NCI-H345 treated with DMSO at 0.1 percent for 48 hours (cell line): ENCODE results near the gene TNNI3K.

Source experiments
- DNase-seq: peaks from one replicate; lab custom pipeline; 2025; ENCODE audit not compliant: unreplicated experiment; lab: John Stamatoyannopoulos, UW

The TNNI3K gene

GRCh38 chr1:74392186-74392585, 157.0 kb downstream of the TNNI3K start:
- DNase-seq = no peak

- no peak for DNase-seq
Measured at GRCh38 chr1:74392840-74393239, 157.7 kb downstream of the TNNI3K start.

GRCh38 chr1:74395571-74395970, 160.4 kb downstream of the TNNI3K start:
- DNase-seq = no peak

- no peak for DNase-seq
Measured at GRCh38 chr1:74396462-74396861, 161.3 kb downstream of the TNNI3K start.

GRCh38 chr1:74396933-74397332, 161.7 kb downstream of the TNNI3K start:
- no peak for DNase-seq

GRCh38 chr1:74399249-74399648, 164.1 kb downstream of the TNNI3K start:
- no peak for DNase-seq

GRCh38 chr1:74402873-74403272, 167.7 kb downstream of the TNNI3K start:
- no peak for DNase-seq

- DNase-seq = no peak
Measured at GRCh38 chr1:74403606-74404005, 168.4 kb downstream of the TNNI3K start.

GRCh38 chr1:74406759-74407158, 171.6 kb downstream of the TNNI3K start:
- DNase-seq = no peak

- no peak for DNase-seq
Measured at GRCh38 chr1:74407902-74408301, 172.7 kb downstream of the TNNI3K start.

GRCh38 chr1:74412244-74412643, 177.1 kb downstream of the TNNI3K start:
- no peak for DNase-seq

- DNase-seq = no peak
Measured at GRCh38 chr1:74415935-74416334, 180.7 kb downstream of the TNNI3K start.

GRCh38 chr1:74419611-74420010, 184.4 kb downstream of the TNNI3K start:
- DNase-seq = no peak

- DNase-seq = no peak
Measured at GRCh38 chr1:74420467-74420866, 185.3 kb downstream of the TNNI3K start.

GRCh38 chr1:74422421-74423292, 187.5 kb downstream of the TNNI3K start:
- no peak for DNase-seq

- no peak for DNase-seq
Measured at GRCh38 chr1:74423471-74423870, 188.3 kb downstream of the TNNI3K start.

- DNase-seq = no peak
Measured at GRCh38 chr1:74425676-74426075, 190.5 kb downstream of the TNNI3K start.

- DNase-seq = peak; percentile 30
Measured at GRCh38 chr1:74426208-74426937, 191.2 kb downstream of the TNNI3K start.

GRCh38 chr1:74427681-74428080, 192.5 kb downstream of the TNNI3K start:
- no peak for DNase-seq

- DNase-seq = no peak
Measured at GRCh38 chr1:74429580-74429979, 194.4 kb downstream of the TNNI3K start.

GRCh38 chr1:74430342-74430934, 195.3 kb downstream of the TNNI3K start:
- DNase-seq = no peak

- no peak for DNase-seq
Measured at GRCh38 chr1:74431531-74431930, 196.3 kb downstream of the TNNI3K start.
